CD4-positive, alpha-beta T cell treated with Interferon gamma for 1 hour (primary cell): ENCODE data around the gene RNU5D-1.
A peak's percentile ranks its signal among the peaks of the same experiment; 100 is the strongest.

ENCODE experiments used
- DNase-seq: peaks from one replicate; pipeline ENCODE4 v3.0.0-alpha.2; 2020

Gene RNU5D-1

DNA sequence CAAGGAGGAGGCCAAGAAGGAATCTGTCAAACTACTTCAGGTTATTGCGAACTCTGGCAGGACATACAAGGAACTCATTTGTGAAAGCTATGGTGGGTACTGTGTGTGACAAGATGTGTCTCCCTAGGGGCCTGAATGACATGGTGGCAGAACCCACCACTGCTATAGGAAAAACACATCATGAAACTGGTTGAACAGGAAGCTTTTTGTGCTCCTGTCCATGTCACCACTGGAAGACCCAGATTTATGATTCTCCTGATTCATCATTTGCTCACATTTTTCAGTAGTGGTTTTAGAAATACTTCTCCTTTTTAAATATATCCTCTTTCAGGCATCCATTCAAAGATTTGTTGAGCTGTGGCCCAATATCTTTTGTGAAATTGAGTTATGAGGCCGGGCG lies 32.8 kb downstream of the RNU5D-1 start:
- DNase-seq = no peak

DNA sequence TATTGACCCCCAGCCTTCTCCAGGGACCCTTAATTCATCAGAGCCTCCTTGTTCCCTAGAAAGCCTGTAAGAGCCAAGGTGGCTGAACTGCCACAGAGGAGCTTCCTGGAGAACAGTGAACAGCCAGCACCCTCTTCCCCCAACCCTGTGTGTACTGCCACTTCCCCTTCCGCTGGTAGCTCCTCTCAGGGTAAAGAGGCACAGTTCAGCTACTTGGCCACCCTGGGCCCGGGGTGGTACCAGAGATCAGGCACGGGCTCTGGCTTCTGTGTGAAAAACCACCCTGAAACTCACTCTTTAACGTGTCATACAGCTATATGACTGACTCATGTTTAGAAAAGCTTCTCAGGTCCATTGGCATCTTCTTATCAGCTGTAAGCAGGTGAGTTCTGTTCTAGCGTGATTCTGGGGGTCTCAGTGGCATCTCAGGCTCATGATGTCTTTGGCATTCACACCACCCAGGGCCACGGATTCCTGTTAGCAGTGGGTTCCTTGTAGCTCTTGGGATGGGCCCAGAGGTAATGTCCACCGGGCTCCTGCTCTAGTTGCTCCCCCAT lies 34.1 kb downstream of the RNU5D-1 start:
- DNase-seq = peak; percentile 37

DNA sequence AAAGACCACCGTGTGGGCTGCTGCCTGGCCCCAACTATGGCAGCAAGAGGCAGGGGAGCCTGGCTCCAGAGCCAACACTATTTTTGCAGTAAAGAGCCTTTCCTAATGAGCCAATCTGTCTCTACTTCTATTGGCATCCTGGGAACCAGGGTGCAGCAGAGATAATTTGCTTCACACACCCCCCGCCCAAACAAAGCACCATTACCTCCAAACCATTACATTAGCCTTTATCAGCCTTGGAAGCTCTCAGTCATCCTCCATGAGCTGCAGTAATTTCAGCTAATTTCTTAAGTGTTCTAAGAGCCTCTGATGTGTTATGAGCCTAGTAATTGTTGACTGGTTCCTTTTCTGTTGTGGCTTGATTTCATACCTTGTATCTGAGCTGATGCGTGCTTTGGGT lies 34.9 kb downstream of the RNU5D-1 start:
- DNase-seq = no peak

DNA sequence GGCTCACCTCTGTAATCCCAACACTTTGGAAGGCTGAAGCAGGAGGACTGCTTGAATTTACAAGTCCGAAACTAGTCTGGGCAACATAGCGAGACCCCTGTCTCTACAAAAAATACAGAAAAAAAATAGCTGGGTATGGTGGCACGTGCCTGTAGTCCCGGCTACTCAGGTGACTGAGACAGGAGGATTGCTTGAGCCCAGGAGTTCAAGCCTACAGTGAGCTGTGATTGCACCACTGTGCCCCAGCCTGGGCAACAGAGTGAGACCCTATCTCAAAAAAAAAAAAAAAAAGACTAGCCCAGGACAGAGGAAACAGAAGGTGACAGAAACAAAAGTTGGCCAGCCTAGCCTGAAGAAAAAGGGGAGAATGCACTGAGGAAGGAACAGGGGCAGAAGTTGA lies 35.3 kb downstream of the RNU5D-1 start:
- DNase-seq = no peak

GRCh38 chr1:44694863-44695478 lies 36.0 kb downstream of the RNU5D-1 start:
- DNase-seq = peak; percentile 11

DNA sequence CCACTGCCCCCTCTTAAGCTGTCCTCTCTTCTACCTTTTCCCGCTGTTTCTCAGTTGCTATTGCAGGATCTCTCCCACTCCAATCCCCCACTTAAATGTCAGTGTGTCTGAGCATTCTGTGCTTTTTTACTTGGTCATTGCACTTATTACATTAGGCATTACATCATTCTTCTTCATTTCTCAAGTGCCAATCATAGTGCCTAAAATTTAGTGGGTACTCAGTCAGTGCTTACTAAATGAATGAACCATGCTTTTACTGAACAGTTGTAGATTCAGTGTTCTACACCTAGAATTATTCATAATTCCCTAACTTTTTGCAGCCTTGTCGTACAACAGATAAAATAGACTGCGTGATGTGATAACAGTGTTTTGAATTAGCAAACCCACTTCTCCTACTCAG lies 37.1 kb downstream of the RNU5D-1 start:
- DNase-seq = no peak

- no peak for DNase-seq
Observed at GRCh38 chr1:44693159-44693558, 37.8 kb downstream of the RNU5D-1 start.

DNA sequence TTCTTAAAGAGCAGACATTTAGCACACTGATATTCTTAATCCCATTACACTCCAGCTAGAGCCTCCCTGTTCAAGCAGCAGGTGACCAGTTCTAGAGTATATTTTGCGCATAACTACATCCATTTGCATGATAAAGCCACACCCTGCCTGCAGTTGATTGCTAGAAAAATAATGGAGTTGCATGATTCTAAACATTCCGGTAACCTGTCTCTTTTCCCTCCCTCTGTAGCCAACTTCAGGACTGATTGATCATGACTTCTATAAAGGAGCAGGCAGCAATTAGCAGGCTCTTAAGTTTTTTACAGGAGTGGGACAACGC lies 41.6 kb downstream of the RNU5D-1 start:
- DNase-seq = no peak

DNA sequence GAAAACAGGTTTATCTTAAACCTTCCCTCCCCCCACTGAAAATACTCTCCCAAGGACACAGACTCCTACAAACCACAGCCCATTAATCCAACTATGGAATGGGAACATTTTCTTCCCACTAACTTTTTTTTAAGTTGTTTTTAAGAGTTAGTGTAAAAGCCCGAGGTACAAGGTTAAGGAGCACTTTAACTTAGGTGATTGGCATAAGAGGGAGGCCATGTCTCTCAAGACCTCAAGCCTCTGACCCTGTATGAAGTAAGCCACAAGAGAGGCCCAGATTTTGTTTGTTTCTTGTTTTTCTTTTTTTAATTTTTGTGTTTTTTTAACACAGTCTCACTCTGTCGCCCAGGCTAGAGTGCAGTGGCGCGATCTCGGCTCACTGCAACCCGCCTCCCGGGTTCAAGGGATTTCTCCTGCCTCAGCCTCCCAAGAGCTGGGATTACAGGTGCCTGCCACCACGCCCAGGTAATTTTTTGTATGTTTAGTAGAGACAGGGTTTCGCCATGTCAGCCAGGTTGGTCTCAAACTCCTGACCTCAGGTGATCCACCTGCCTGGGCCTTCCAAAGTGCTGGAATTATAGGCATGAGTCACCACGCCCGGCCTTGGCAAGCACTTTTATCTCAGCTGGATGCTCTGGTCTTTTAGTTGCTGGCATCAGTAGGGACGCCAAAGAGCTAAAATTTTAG lies 42.1 kb downstream of the RNU5D-1 start:
- no peak for DNase-seq

- no peak for DNase-seq
Observed at GRCh38 chr1:44685881-44686280, 45.1 kb downstream of the RNU5D-1 start.

GRCh38 chr1:44685218-44685617 lies 45.8 kb downstream of the RNU5D-1 start:
- no peak for DNase-seq

- no peak for DNase-seq
Observed at GRCh38 chr1:44684525-44684924, 46.4 kb downstream of the RNU5D-1 start.

DNA sequence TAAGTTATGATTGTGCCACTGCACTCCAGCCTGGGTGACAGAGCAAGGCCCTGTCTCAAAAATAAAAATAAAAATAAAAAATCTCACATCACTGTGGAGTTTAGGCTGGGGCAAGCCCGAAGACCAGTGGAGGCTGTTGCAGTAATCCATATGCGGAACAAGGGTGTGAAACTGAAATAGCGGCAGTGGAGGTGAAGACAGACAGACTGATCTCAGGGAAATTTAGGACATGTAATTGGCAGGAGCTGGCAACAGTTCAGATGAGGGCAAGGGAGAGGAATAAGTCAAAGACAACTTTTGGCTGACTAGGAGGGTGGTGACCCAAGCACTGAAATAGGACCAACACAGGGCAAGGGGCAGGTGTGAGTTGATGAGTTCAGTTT lies 48.1 kb downstream of the RNU5D-1 start:
- no peak for DNase-seq

DNA sequence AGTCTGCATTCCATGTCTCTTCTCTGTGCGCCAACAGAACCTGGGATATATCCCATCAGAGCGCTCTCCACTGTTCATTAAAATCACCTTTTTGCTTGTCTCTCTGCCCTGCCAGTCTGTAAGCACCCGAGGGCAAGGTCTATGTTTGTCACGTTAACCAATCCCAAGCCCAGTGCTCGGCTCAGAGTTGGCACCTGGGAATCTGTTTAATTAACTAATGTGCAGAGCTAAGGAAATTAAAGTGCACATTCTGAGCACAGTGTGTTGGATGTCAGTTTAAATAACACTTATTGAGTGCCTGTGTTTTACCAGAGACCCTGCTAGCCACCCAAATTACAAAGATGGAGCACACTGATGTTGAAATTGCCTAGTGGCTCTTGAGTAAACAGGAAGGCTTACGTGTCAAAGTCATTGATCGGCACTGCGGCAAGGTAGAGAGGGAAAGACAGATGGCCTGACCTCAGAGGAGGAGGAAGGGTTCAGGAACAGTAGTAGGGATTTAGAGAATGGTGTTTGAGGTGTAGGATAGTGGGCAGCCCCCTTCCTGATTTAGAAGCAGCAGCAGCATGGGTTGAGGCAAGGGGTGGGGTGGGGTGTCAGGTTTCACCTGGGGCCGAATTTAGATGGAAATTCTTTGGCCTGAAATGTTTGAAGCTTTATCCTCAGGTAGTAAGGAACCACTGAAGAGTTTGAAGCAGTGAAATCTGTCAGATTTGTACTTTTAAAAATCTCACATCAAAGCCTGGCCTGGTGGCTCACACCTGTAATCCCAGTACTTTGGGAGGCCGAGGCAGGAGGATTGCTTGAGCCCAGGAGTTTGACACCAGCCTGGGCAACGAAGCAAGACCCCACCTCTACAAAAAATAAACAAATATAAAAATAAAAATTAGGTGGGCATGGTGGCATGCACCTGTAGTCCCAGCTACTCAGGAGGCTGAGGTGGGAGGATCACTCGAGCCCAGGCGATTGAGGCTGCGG lies 48.8 kb downstream of the RNU5D-1 start:
- DNase-seq = no peak
